ENCODE results near the gene NAXD. TPM values are rescaled to one million over a fixed set of nuclear protein-coding genes. Genes with fewer than 3 reads are reported as not detected.

Gene NAXD
- total and polyA plus RNA-seq, 7 experiments from 2014 or later, result 17.2 to 35.4 (median 25.9) TPM

- ChIA-PET CTCF (no interaction called here), POLR2A (no interaction called here)
- H3K36me3 ChIP-seq (ENCODE audit: control insufficient read depth in 2 of 3, insufficient read depth in 3 of 3, low read length in 3 of 3), result no peaks in the 10 kb centered on the region
- H3K4me3 ChIP-seq (ENCODE audit: low read length), result no peak overlapping the region
- H3K27ac Mint-ChIP-seq, result no peak overlapping the region
- no peak overlapping the region for H3K4me3 Mint-ChIP-seq
- H3K9me3 ChIP-seq (ENCODE audit: control insufficient read depth in 2 of 3, low read length in 3 of 3), result no peaks in the 10 kb centered on the region
- no peaks in the 10 kb centered on the region for H3K27me3 ChIP-seq (ENCODE audit: control insufficient read depth in 2 of 2, insufficient read depth in 2 of 2, low read length in 2 of 2)
- no peak for DNase-seq
- ATAC-seq, result no peak
- H3K27me3 Mint-ChIP-seq, result peaks cover 43 to 60% (median 46%) of the 10 kb centered on the region in 5 donors
- no peak overlapping the region for H3K27ac ChIP-seq (ENCODE audit: low read depth, low read length)
- H3K4me1 Mint-ChIP-seq, result peaks cover 0 to 14% (median 8%) of the 10 kb centered on the region in 7 donors
- H3K36me3 Mint-ChIP-seq, result no peaks in the 10 kb centered on the region
- H3K9me3 Mint-ChIP-seq, result peaks cover 0 to 3% (median 0%) of the 10 kb centered on the region in 11 donors
- no peaks in the 10 kb centered on the region for H3K4me1 ChIP-seq (ENCODE audit: control insufficient read depth in 2 of 2, insufficient read depth in 2 of 2, low read length in 2 of 2)
- intact Hi-C loops (cut with micrococcal nuclease), result no loop called here
These were observed 42.6 kb upstream of the NAXD start for GRCh38 chr13:110572778-110573118.

GRCh38 chr13:110574161-110574560, 41.2 kb upstream of the NAXD start:
- ATAC-seq (no peak), DNase-seq (no peak)
- H3K4me3 Mint-ChIP-seq, result no peak overlapping the region
- Histone ChIP-seq H3K36me3 (ENCODE audit: control insufficient read depth in 2 of 3, insufficient read depth in 3 of 3, low read length in 3 of 3) (no peaks in the 10 kb centered on the region), H3K9me3 (ENCODE audit: control insufficient read depth in 2 of 3, low read length in 3 of 3) (no peaks in the 10 kb centered on the region), H3K27me3 (ENCODE audit: control insufficient read depth in 2 of 2, insufficient read depth in 2 of 2, low read length in 2 of 2) (no peaks in the 10 kb centered on the region), H3K4me3 (ENCODE audit: low read length) (no peak overlapping the region), H3K27ac (ENCODE audit: low read depth, low read length) (no peak overlapping the region), H3K4me1 (ENCODE audit: control insufficient read depth in 2 of 2, insufficient read depth in 2 of 2, low read length in 2 of 2) (no peaks in the 10 kb centered on the region)
- peaks cover 0 to 3% (median 0%) of the 10 kb centered on the region in 11 donors for H3K9me3 Mint-ChIP-seq
- CTCF ChIA-PET, result no interaction called here
- H3K27me3 Mint-ChIP-seq, result peaks cover 43 to 63% (median 47%) of the 10 kb centered on the region in 5 donors
- POLR2A ChIA-PET, result no interaction called here
- H3K27ac Mint-ChIP-seq, result no peak overlapping the region
- peaks cover 0 to 14% (median 8%) of the 10 kb centered on the region in 7 donors for H3K4me1 Mint-ChIP-seq
- no peaks in the 10 kb centered on the region for H3K36me3 Mint-ChIP-seq
- intact Hi-C loops (cut with micrococcal nuclease), result no loop called here

- peaks cover 0 to 2% (median 0%) of the 10 kb centered on the region in 11 donors for H3K9me3 Mint-ChIP-seq
- ATAC-seq (peak; percentile 72), DNase-seq (no peak)
- H3K27me3 Mint-ChIP-seq, result peaks cover 40 to 57% (median 49%) of the 10 kb centered on the region in 5 donors
- Histone ChIP-seq H3K27ac (ENCODE audit: low read depth, low read length) (no peak overlapping the region), H3K4me1 (ENCODE audit: control insufficient read depth in 2 of 2, insufficient read depth in 2 of 2, low read length in 2 of 2) (no peaks in the 10 kb centered on the region), H3K4me3 (ENCODE audit: low read length) (no peak overlapping the region), H3K36me3 (ENCODE audit: control insufficient read depth in 2 of 3, insufficient read depth in 3 of 3, low read length in 3 of 3) (no peaks in the 10 kb centered on the region), H3K27me3 (ENCODE audit: control insufficient read depth in 2 of 2, insufficient read depth in 2 of 2, low read length in 2 of 2) (no peaks in the 10 kb centered on the region), H3K9me3 (ENCODE audit: control insufficient read depth in 2 of 3, low read length in 3 of 3) (no peaks in the 10 kb centered on the region)
- peak overlapping the region in 1 of 10 donors; percentile 35 for H3K4me3 Mint-ChIP-seq
- H3K36me3 Mint-ChIP-seq, result no peaks in the 10 kb centered on the region
- ChIA-PET POLR2A (no interaction called here), CTCF (interaction anchor here (0.6 kb wide), 2 partner anchors 17 to 83 kb away, joined by 3 read pairs; no protein-coding TSS in a partner anchor)
- H3K27ac Mint-ChIP-seq, result no peak overlapping the region
- H3K4me1 Mint-ChIP-seq, result peaks cover 0 to 14% (median 8%) of the 10 kb centered on the region in 7 donors
- intact Hi-C loops (cut with micrococcal nuclease), result loop anchor here in 1 of 2 donors (1.0 kb wide), 1 partner anchor 119 kb away; no protein-coding TSS in a partner anchor
These were observed 39.8 kb upstream of the NAXD start for GRCh38 chr13:110575322-110576069.

- no peak overlapping the region for H3K27ac ChIP-seq (ENCODE audit: low read depth, low read length)
- intact Hi-C loops (cut with micrococcal nuclease), result no loop called here
- H3K9me3 ChIP-seq (ENCODE audit: control insufficient read depth in 2 of 3, low read length in 3 of 3), result no peaks in the 10 kb centered on the region
- Mint-ChIP-seq H3K27ac (no peak overlapping the region), H3K27me3 (peaks cover 43 to 59% (median 51%) of the 10 kb centered on the region in 5 donors), H3K4me3 (peak overlapping the region in 2 of 10 donors; percentile 0 to 47), H3K4me1 (peaks cover 0 to 14% (median 8%) of the 10 kb centered on the region in 7 donors), H3K36me3 (no peaks in the 10 kb centered on the region), H3K9me3 (peaks cover 0 to 2% (median 0%) of the 10 kb centered on the region in 11 donors)
- DNase-seq (no peak), ATAC-seq (peak; percentile 3)
- ChIA-PET CTCF (interaction anchor here (0.6 kb wide), 1 partner anchor 16 kb away, joined by 3 read pairs; no protein-coding TSS in a partner anchor), POLR2A (no interaction called here)
- no peaks in the 10 kb centered on the region for H3K36me3 ChIP-seq (ENCODE audit: control insufficient read depth in 2 of 3, insufficient read depth in 3 of 3, low read length in 3 of 3)
- H3K27me3 ChIP-seq (ENCODE audit: control insufficient read depth in 2 of 2, insufficient read depth in 2 of 2, low read length in 2 of 2), result no peaks in the 10 kb centered on the region
- H3K4me1 ChIP-seq (ENCODE audit: control insufficient read depth in 2 of 2, insufficient read depth in 2 of 2, low read length in 2 of 2), result no peaks in the 10 kb centered on the region
- H3K4me3 ChIP-seq (ENCODE audit: low read length), result no peak overlapping the region
These were observed 39.3 kb upstream of the NAXD start for GRCh38 chr13:110576070-110576394.

- Histone ChIP-seq H3K4me1 (ENCODE audit: control insufficient read depth in 2 of 2, insufficient read depth in 2 of 2, low read length in 2 of 2) (no peaks in the 10 kb centered on the region), H3K4me3 (ENCODE audit: low read length) (no peak overlapping the region), H3K27me3 (ENCODE audit: control insufficient read depth in 2 of 2, insufficient read depth in 2 of 2, low read length in 2 of 2) (no peaks in the 10 kb centered on the region), H3K27ac (ENCODE audit: low read depth, low read length) (no peak overlapping the region), H3K9me3 (ENCODE audit: control insufficient read depth in 2 of 3, low read length in 3 of 3) (no peaks in the 10 kb centered on the region), H3K36me3 (ENCODE audit: control insufficient read depth in 2 of 3, insufficient read depth in 3 of 3, low read length in 3 of 3) (no peaks in the 10 kb centered on the region)
- ATAC-seq (no peak), DNase-seq (no peak)
- ChIA-PET CTCF (no interaction called here), POLR2A (no interaction called here)
- Mint-ChIP-seq H3K4me1 (peaks cover 0 to 14% (median 8%) of the 10 kb centered on the region in 7 donors), H3K36me3 (no peaks in the 10 kb centered on the region), H3K4me3 (no peak overlapping the region), H3K27me3 (peaks cover 41 to 57% (median 48%) of the 10 kb centered on the region in 5 donors), H3K27ac (no peak overlapping the region), H3K9me3 (peaks cover 0 to 2% (median 0%) of the 10 kb centered on the region in 11 donors)
- intact Hi-C loops (cut with micrococcal nuclease), result no loop called here
These were observed 38.4 kb upstream of the NAXD start for GRCh38 chr13:110576736-110577476.

GRCh38 chr13:110578363-110578762, 37.0 kb upstream of the NAXD start:
- no peak overlapping the region for H3K27ac Mint-ChIP-seq
- no peak for ATAC-seq

More at GRCh38 chr13:110578363-110578762, 37.0 kb upstream of the NAXD start:
- H3K4me1 Mint-ChIP-seq, result peaks cover 0 to 14% (median 8%) of the 10 kb centered on the region in 7 donors
- ChIA-PET POLR2A (no interaction called here), CTCF (no interaction called here)
- Histone ChIP-seq H3K27me3 (ENCODE audit: control insufficient read depth in 2 of 2, insufficient read depth in 2 of 2, low read length in 2 of 2) (no peaks in the 10 kb centered on the region), H3K9me3 (ENCODE audit: control insufficient read depth in 2 of 3, low read length in 3 of 3) (no peaks in the 10 kb centered on the region), H3K4me1 (ENCODE audit: control insufficient read depth in 2 of 2, insufficient read depth in 2 of 2, low read length in 2 of 2) (no peaks in the 10 kb centered on the region), H3K36me3 (ENCODE audit: control insufficient read depth in 2 of 3, insufficient read depth in 3 of 3, low read length in 3 of 3) (no peaks in the 10 kb centered on the region), H3K4me3 (ENCODE audit: low read length) (no peak overlapping the region), H3K27ac (ENCODE audit: low read depth, low read length) (no peak overlapping the region)
- no peaks in the 10 kb centered on the region for H3K36me3 Mint-ChIP-seq
- no peak for DNase-seq
- peaks cover 0 to 2% (median 0%) of the 10 kb centered on the region in 11 donors for H3K9me3 Mint-ChIP-seq
- intact Hi-C loops (cut with micrococcal nuclease), result no loop called here
- peaks cover 44 to 55% (median 50%) of the 10 kb centered on the region in 5 donors for H3K27me3 Mint-ChIP-seq
- H3K4me3 Mint-ChIP-seq, result no peak overlapping the region

All from naive thymus-derived CD4-positive, alpha-beta T cell (primary cell).